H9 (cell line): ENCODE measurements around the gene NSMF. TPM values are rescaled to one million over a fixed set of nuclear protein-coding genes. Genes with fewer than 3 reads are reported as not detected.

Experiments used
- DNase-seq: peaks from one replicate; pipeline ENCODE4 v3.0.0-alpha.2; 2017
- H2AFZ ChIP-seq: one replicate; pipeline ENCODE4 v1.6.1; 2013; ENCODE audit warnings: mild to moderate bottlenecking, low read length, control low read depth, moderate library complexity
- H2AK5ac ChIP-seq: 2 replicates; pipeline ENCODE4 v1.6.1; 2013; ENCODE audit warnings: low read length, control low read depth, mixed read lengths; ENCODE audit not compliant: insufficient read length
- H2BK120ac ChIP-seq: one replicate; pipeline ENCODE4 v1.6.1; 2013; ENCODE audit warnings: low read depth, mild to moderate bottlenecking, low read length, control low read depth, inconsistent platforms; ENCODE audit not compliant: poor library complexity, severe bottlenecking
- H2BK12ac ChIP-seq: 2 replicates; pipeline ENCODE4 v1.6.1; 2013; ENCODE audit warnings: low read length, control low read depth, mixed read lengths, low read depth; ENCODE audit not compliant: insufficient read length
- H2BK15ac ChIP-seq: 2 replicates; pipeline ENCODE4 v1.6.1; 2013; ENCODE audit warnings: low read depth, low read length, control low read depth
- H2BK20ac ChIP-seq: one replicate; pipeline ENCODE4 v1.6.1; 2013; ENCODE audit warnings: low read depth, mild to moderate bottlenecking, low read length, control low read depth, inconsistent platforms; ENCODE audit not compliant: poor library complexity, severe bottlenecking
- H2BK5ac ChIP-seq: 2 replicates; pipeline ENCODE4 v1.6.1; 2013; ENCODE audit warnings: low read length, control low read depth, mixed read lengths; ENCODE audit not compliant: insufficient read length
- H3K14ac ChIP-seq: 2 replicates; pipeline ENCODE4 v1.6.1; 2013; ENCODE audit warnings: low read length, control low read depth; ENCODE audit not compliant: insufficient read depth
- H3K18ac ChIP-seq: 2 replicates; pipeline ENCODE4 v1.6.1; 2013; ENCODE audit warnings: low read depth, mild to moderate bottlenecking, mixed read lengths, low read length, control low read depth; ENCODE audit not compliant: insufficient read length
- H3K23ac ChIP-seq: 2 replicates; pipeline ENCODE4 v1.6.1; 2013; ENCODE audit warnings: low read length, control low read depth, mixed read lengths, low read depth; ENCODE audit not compliant: insufficient read length
- H3K23me2 ChIP-seq: 2 replicates; pipeline ENCODE4 v1.6.1; 2013; ENCODE audit warnings: low read depth, mild to moderate bottlenecking, mixed read lengths, low read length, control low read depth; ENCODE audit not compliant: insufficient read length, poor library complexity, severe bottlenecking
- H3K27ac ChIP-seq: 2 replicates; pipeline ENCODE4 v1.5.1; 2013; ENCODE audit warnings: low read length, control low read depth, mixed read lengths, low read depth; ENCODE audit not compliant: insufficient read length
- H3K27me3 ChIP-seq: 2 replicates; pipeline ENCODE4 v1.6.1; 2013; ENCODE audit warnings: low read length, control low read depth, inconsistent platforms; ENCODE audit not compliant: insufficient read depth
- H3K4ac ChIP-seq: 2 replicates; pipeline ENCODE4 v1.6.1; 2013; ENCODE audit warnings: low read depth, mild to moderate bottlenecking, control low read depth, inconsistent platforms, low read length, moderate library complexity
- H3K4me1 ChIP-seq: 2 replicates; pipeline ENCODE4 v1.6.1; 2013; ENCODE audit warnings: low read length, control low read depth, inconsistent platforms; ENCODE audit not compliant: insufficient read depth
- H3K4me2 ChIP-seq: 2 replicates; pipeline ENCODE4 v1.6.1; 2013; ENCODE audit warnings: low read length, control low read depth, mixed read lengths; ENCODE audit not compliant: insufficient read length, insufficient read depth
- H3K56ac ChIP-seq: 2 replicates; pipeline ENCODE4 v1.6.1; 2013; ENCODE audit warnings: low read depth, mild to moderate bottlenecking, mixed read lengths, low read length, control low read depth; ENCODE audit not compliant: insufficient read length
- H3K79me1 ChIP-seq: 2 replicates; pipeline ENCODE4 v1.6.1; 2013; ENCODE audit warnings: low read depth, mild to moderate bottlenecking, moderate library complexity, low read length, control low read depth, inconsistent platforms; ENCODE audit not compliant: insufficient read depth, poor library complexity, severe bottlenecking
- H3K79me2 ChIP-seq: 2 replicates; pipeline ENCODE4 v1.6.1; 2013; ENCODE audit warnings: low read length, control low read depth, inconsistent platforms; ENCODE audit not compliant: insufficient read depth
- H3K9ac ChIP-seq: 2 replicates; pipeline ENCODE4 v1.6.1; 2013; ENCODE audit warnings: low read length, control low read depth, mixed read lengths; ENCODE audit not compliant: insufficient read length; ENCODE audit errors: extremely low read depth
- H3K9me3 ChIP-seq: one replicate; pipeline ENCODE4 v1.6.1; 2013; ENCODE audit warnings: low read depth, low read length, inconsistent platforms; ENCODE audit not compliant: control insufficient read depth
- H3T11ph ChIP-seq: one replicate; pipeline ENCODE4 v1.6.1; 2013; ENCODE audit warnings: mild to moderate bottlenecking, low read length, control low read depth, inconsistent platforms
- H4K20me1 ChIP-seq: one replicate; pipeline ENCODE4 v1.6.1; 2013; ENCODE audit not compliant: control insufficient read depth, insufficient read length, insufficient read depth
- H4K5ac ChIP-seq: 2 replicates; pipeline ENCODE4 v1.6.1; 2013; ENCODE audit warnings: low read depth, mild to moderate bottlenecking, mixed read lengths, low read length, control low read depth; ENCODE audit not compliant: insufficient read length
- H4K8ac ChIP-seq: replicated peaks from 2 replicates; pipeline ENCODE4 v1.6.1; 2013; ENCODE audit warnings: low read length, control low read depth, mixed read lengths, low read depth; ENCODE audit not compliant: insufficient read length
- H4K91ac ChIP-seq: 2 replicates; pipeline ENCODE4 v1.6.1; 2013; ENCODE audit warnings: low read depth, mild to moderate bottlenecking, moderate library complexity, mixed read lengths, low read length, control low read depth; ENCODE audit not compliant: insufficient read length
- H3K27ac Mint-ChIP-seq, 3 experiments: 2 replicates in 2 of 3; 3 replicates in 1 of 3; pipeline ENCODE4 v1.8.0; 2020 to 2021; ENCODE audit warnings: mixed read lengths in 3 of 3, mild to moderate bottlenecking in 1 of 3, moderate library complexity in 1 of 3
- H3K27me3 Mint-ChIP-seq: 2 replicates; pipeline ENCODE4 v1.8.0; 2021; ENCODE audit warnings: low read depth, mild to moderate bottlenecking, moderate library complexity, mixed read lengths
- H3K36me3 Mint-ChIP-seq, 3 experiments: 2 replicates in 2 of 3; 3 replicates in 1 of 3; pipeline ENCODE4 v1.8.0; 2020 to 2021; ENCODE audit warnings: low read depth in 3 of 3, mixed read lengths in 3 of 3; ENCODE audit not compliant: insufficient read depth in 1 of 3
- H3K4me1 Mint-ChIP-seq, 2 experiments: 2 replicates each; pipeline ENCODE4 v1.8.0; 2020; ENCODE audit warnings: mixed read lengths in 2 of 2
- H3K4me3 Mint-ChIP-seq, 2 experiments: 2 replicates in 1 of 2; 3 replicates in 1 of 2; pipeline ENCODE4 v1.8.0; 2020 to 2021; ENCODE audit warnings: mild to moderate bottlenecking in 2 of 2, mixed read lengths in 2 of 2, moderate library complexity in 1 of 2
- H3K9me3 Mint-ChIP-seq, 2 experiments: 2 replicates in 1 of 2; 3 replicates in 1 of 2; pipeline ENCODE4 v1.8.0; 2020; ENCODE audit warnings: mild to moderate bottlenecking in 2 of 2, mixed read lengths in 2 of 2, moderate library complexity in 1 of 2
- CTCF ChIP-seq: fragments of 200-600 bp; sonication (generic); conservative IDR thresholded peaks from 3 replicates; pipeline ENCODE4 v1.8.0; 2021; ENCODE audit warnings: antibody characterized with exemption, mild to moderate bottlenecking
- WGBS: extraction: QIAGEN DNeasy Blood & Tissue Kit; methylation state at CpG from one replicate; pipeline ENCODE4 v1.1.7; 2013; ENCODE audit warnings: missing lambda C conversion rate, low lambda C conversion rate, mixed read lengths; ENCODE audit not compliant: insufficient read length; ENCODE audit errors: extremely low coverage; 5-methylcytosine and 5-hydroxymethylcytosine counted together
- total RNA-seq: library from RNA; stranded (reverse); gene quantifications from 2 replicates; pipeline ENCODE4 v1.2.1, GENCODE V29; 2021

NSMF gene
- total RNA-seq, 1 experiment from 2014 or later, result 46.3 TPM

- Histone ChIP-seq H2BK15ac (no peak overlapping the region), H2AK5ac (no peak overlapping the region), H2AFZ (no peak overlapping the region), H3K23me2 (no peaks in the 10 kb centered on the region), H4K20me1 (no peaks in the 10 kb centered on the region), H4K5ac (no peak overlapping the region), H3K27me3 (no peaks in the 10 kb centered on the region), H2BK12ac (no peak overlapping the region), H4K91ac (no peak overlapping the region), H3T11ph (no peak overlapping the region), H3K18ac (no peak overlapping the region), H3K4me1 (no peaks in the 10 kb centered on the region), H3K27ac (no peak overlapping the region), H3K9me3 (no peaks in the 10 kb centered on the region), H3K23ac (no peak overlapping the region), H2BK120ac (no peak overlapping the region), H3K79me2 (no peaks in the 10 kb centered on the region), H2BK20ac (no peak overlapping the region), H3K4me2 (no peak overlapping the region), H3K4ac (no peak overlapping the region), H2BK5ac (no peak overlapping the region), H3K14ac (no peak overlapping the region), H3K56ac (no peak overlapping the region), H3K79me1 (no peaks in the 10 kb centered on the region), H3K9ac (no peak overlapping the region), H4K8ac (no peak overlapping the region)
- no peak overlapping the region for H3K4me3 Mint-ChIP-seq
- H3K9me3 Mint-ChIP-seq, result peaks cover 2 to 9% of the 10 kb centered on the region in 2 experiments; a peak in 2 of 5 replicates
- peaks cover 1% of the 10 kb centered on the region for H3K27me3 Mint-ChIP-seq
- DNase-seq, result no peak
- no peak overlapping the region for H3K27ac Mint-ChIP-seq
- no peak for TF ChIP-seq CTCF
- no CpG with 5 or more reads among the region's 6 CpGs for WGBS
- H3K36me3 Mint-ChIP-seq, result no peaks in the 10 kb centered on the region
- H3K4me1 Mint-ChIP-seq, result no peaks in the 10 kb centered on the region
Measured at GRCh38 chr9:137488906-137489305, 29.8 kb upstream of the NSMF start.
